ENCODE measurements around the gene SLC29A3. TPM values are rescaled to one million over a fixed set of nuclear protein-coding genes. Genes with fewer than 3 reads are reported as not detected.

The SLC29A3 gene
- total and polyA plus RNA-seq, 2 experiments from 2014 or later, result 10.3 to 12.3 TPM

GRCh38 chr10:71295641-71296040, 23.4 kb upstream of the SLC29A3 start (continued):
- no peak for TF ChIP-seq ZNF331 (CRISPR knock-in tag; IDR thresholded peaks at IDR 0.05; ENCODE audit: low read depth)
- TF ChIP-seq CREB1 (CRISPR knock-in tag; IDR thresholded peaks at IDR 0.05; ENCODE audit: low read depth), result no peak

GRCh38 chr10:71296086-71296485, 23.0 kb upstream of the SLC29A3 start:
- Mint-ChIP-seq H3K27me3 (ENCODE audit: insufficient read depth, low read depth, poor library complexity) (no peaks in the 10 kb centered on the region), H3K4me3 (no peak overlapping the region), H3K4me1 (no peaks in the 10 kb centered on the region), H3K27ac (no peak overlapping the region), H3K9me3 (no peaks in the 10 kb centered on the region), H3K36me3 (ENCODE audit: low read depth) (peaks cover 48% of the 10 kb centered on the region)
- TF ChIP-seq JUNB (IDR thresholded peaks at IDR 0.05; ENCODE audit: unreplicated experiment) (no peak), EZH2 (IDR thresholded peaks at IDR 0.05; ENCODE audit: low read depth, unreplicated experiment) (no peak), CREB1 (CRISPR knock-in tag; IDR thresholded peaks at IDR 0.05; ENCODE audit: low read depth) (no peak), REST (IDR thresholded peaks at IDR 0.05; ENCODE audit: unreplicated experiment) (no peak), STAT1 (IDR thresholded peaks at IDR 0.05; ENCODE audit: unreplicated experiment) (no peak), ETS1 (IDR thresholded peaks at IDR 0.05) (no peak), ZNF114 (CRISPR knock-in tag; IDR thresholded peaks at IDR 0.05) (no peak), POLR2AphosphoS5 (IDR thresholded peaks at IDR 0.05; ENCODE audit: low read depth) (no peak), EZH2phosphoT487 (IDR thresholded peaks at IDR 0.05; ENCODE audit: unreplicated experiment) (no peak), NANOG (IDR thresholded peaks at IDR 0.05; ENCODE audit: borderline replicate concordance) (no peak), ZNF331 (CRISPR knock-in tag; IDR thresholded peaks at IDR 0.05; ENCODE audit: low read depth) (no peak), ZNF462 (CRISPR knock-in tag; IDR thresholded peaks at IDR 0.05) (no peak), CTCF (conservative IDR thresholded peaks at IDR 0.05; ENCODE audit: low read depth in 2 of 2) (no peak)
- H3K4me2 ChIP-seq, result no peak overlapping the region
- no peaks in the 10 kb centered on the region for H3K4me1 ChIP-seq (ENCODE audit: insufficient read depth)
- DNase-seq (ENCODE audit: low spot score) (no peak), ATAC-seq (no peak)
- H4K20me1 ChIP-seq (replicated peaks; ENCODE audit: insufficient read depth), result peaks cover 4% of the 10 kb centered on the region; the same call in 1 of the 2 replicates
- no peak overlapping the region for H3K27ac ChIP-seq (ENCODE audit: low read depth)
- H3F3A ChIP-seq (replicated peaks; ENCODE audit: low read depth), result no peaks in the 10 kb centered on the region
- no peak overlapping the region for H2AFZ ChIP-seq
- H3K79me2 ChIP-seq (replicated peaks; ENCODE audit: insufficient read depth), result no peaks in the 10 kb centered on the region
- H3K9me2 ChIP-seq (ENCODE audit: insufficient read depth), result no peaks in the 10 kb centered on the region
- no peaks in the 10 kb centered on the region; the same call in 1 of the 2 replicates for H3K36me3 ChIP-seq (ENCODE audit: insufficient read depth)
- no peaks in the 10 kb centered on the region for H3K27me3 ChIP-seq (ENCODE audit: insufficient read depth)
- H3K4me3 ChIP-seq, result no peak overlapping the region

Measured in GM23338 (cell line).